Mesendoderm (in vitro differentiated cells): ENCODE measurements around the gene SDE2.

Source experiments
- DNase-seq: peaks from one replicate; pipeline ENCODE4 v3.0.0; 2013
- H2AK5ac ChIP-seq: 2 replicates; pipeline ENCODE4 v1.6.1; 2013; ENCODE audit warnings: low read length, inconsistent platforms
- H2BK120ac ChIP-seq: 2 replicates; pipeline ENCODE4 v1.6.1; 2013; ENCODE audit warnings: low read depth, mild to moderate bottlenecking, low read length, moderate library complexity, mixed read lengths
- H2BK15ac ChIP-seq: replicated peaks from 2 replicates; pipeline ENCODE4 v1.6.1; 2013; ENCODE audit warnings: low read depth, mild to moderate bottlenecking, moderate library complexity
- H2BK5ac ChIP-seq: 2 replicates; pipeline ENCODE4 v1.6.1; 2013; ENCODE audit warnings: low read length, inconsistent platforms
- H3K18ac ChIP-seq: 2 replicates; pipeline ENCODE4 v1.6.1; 2013; ENCODE audit warnings: mild to moderate bottlenecking, low read length, mixed read lengths
- H3K23ac ChIP-seq: one replicate; pipeline ENCODE4 v1.6.1; 2013; ENCODE audit warnings: low read length
- H3K27ac ChIP-seq: 2 replicates; pipeline ENCODE4 v1.5.1; 2013; ENCODE audit warnings: low read depth, mild to moderate bottlenecking, inconsistent platforms, low read length, moderate library complexity
- H3K27me3 ChIP-seq: 2 replicates; pipeline ENCODE4 v1.6.1; 2013; ENCODE audit warnings: low read length, control low read depth, mild to moderate bottlenecking, inconsistent platforms; ENCODE audit not compliant: insufficient read depth, poor library complexity
- H3K36me3 ChIP-seq: 2 replicates; pipeline ENCODE4 v1.6.1; 2013; ENCODE audit warnings: low read length, inconsistent platforms; ENCODE audit not compliant: control insufficient read depth, insufficient read depth
- H3K4ac ChIP-seq: one replicate; pipeline ENCODE4 v1.6.1; 2013; ENCODE audit warnings: low read depth, mild to moderate bottlenecking, low read length, moderate library complexity
- H3K4me1 ChIP-seq: 2 replicates; pipeline ENCODE4 v1.6.1; 2013; ENCODE audit warnings: low read depth, low read length, inconsistent platforms; ENCODE audit not compliant: control insufficient read depth
- H3K4me2 ChIP-seq: 2 replicates; pipeline ENCODE4 v1.6.1; 2013; ENCODE audit warnings: low read length
- H3K4me3 ChIP-seq: 2 replicates; pipeline ENCODE4 v1.5.1; 2013; ENCODE audit warnings: mild to moderate bottlenecking, low read length
- H3K56ac ChIP-seq: one replicate; pipeline ENCODE4 v1.6.1; 2013; ENCODE audit warnings: low read length
- H3K79me1 ChIP-seq: 2 replicates; pipeline ENCODE4 v1.6.1; 2013; ENCODE audit warnings: low read length, inconsistent platforms
- H3K79me2 ChIP-seq: 2 replicates; pipeline ENCODE4 v1.6.1; 2013; ENCODE audit warnings: mild to moderate bottlenecking, low read length; ENCODE audit not compliant: control insufficient read depth, insufficient read depth
- H3K9ac ChIP-seq: 2 replicates; pipeline ENCODE4 v1.6.1; 2013; ENCODE audit warnings: low read length, inconsistent platforms
- H4K5ac ChIP-seq: one replicate; pipeline ENCODE4 v1.6.1; 2013; ENCODE audit warnings: low read length
- H4K8ac ChIP-seq: one replicate; pipeline ENCODE4 v1.6.1; 2013; ENCODE audit warnings: low read depth, mild to moderate bottlenecking, control low read depth, low read length, moderate library complexity
- WGBS: extraction: QIAGEN DNeasy Blood & Tissue Kit; methylation state at CpG from one replicate; pipeline ENCODE4 v1.1.7; 2013; ENCODE audit warnings: low lambda C conversion rate, missing lambda C conversion rate; ENCODE audit not compliant: insufficient coverage; ENCODE audit errors: extremely low coverage; 5-methylcytosine and 5-hydroxymethylcytosine counted together

The SDE2 gene

DNA sequence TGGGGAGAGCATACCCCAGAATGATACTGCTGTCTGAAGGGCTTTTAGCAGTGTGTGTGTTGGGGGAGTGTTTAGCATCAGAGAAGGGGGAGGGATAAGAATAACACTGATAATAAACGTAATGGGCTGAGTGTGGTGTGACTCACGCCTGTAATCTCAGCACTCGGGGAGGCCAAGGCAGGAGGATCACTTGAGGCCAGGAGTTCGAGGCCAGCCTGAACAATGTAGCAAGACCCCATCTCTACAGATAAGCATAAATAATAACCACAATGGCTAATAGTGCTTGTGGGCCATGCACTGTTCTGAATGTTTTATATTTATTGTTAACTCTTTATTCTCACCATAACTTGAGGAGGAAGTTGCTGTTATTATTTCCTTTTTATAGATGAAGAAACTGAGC lies 55.6 kb downstream of the SDE2 start:
- Histone ChIP-seq H3K4ac (no peak overlapping the region), H3K23ac (no peak overlapping the region), H4K5ac (no peak overlapping the region), H2BK120ac (no peak overlapping the region), H3K79me2 (no peaks in the 10 kb centered on the region), H3K79me1 (no peaks in the 10 kb centered on the region), H2AK5ac (no peak overlapping the region), H2BK5ac (no peak overlapping the region), H3K36me3 (no peaks in the 10 kb centered on the region), H3K27me3 (no peaks in the 10 kb centered on the region), H3K9ac (no peak overlapping the region), H3K18ac (no peak overlapping the region), H3K4me2 (no peak overlapping the region), H3K27ac (no peak overlapping the region), H3K56ac (peak overlapping the region; percentile 12), H3K4me1 (peaks cover 20% of the 10 kb centered on the region), H4K8ac (no peak overlapping the region), H3K4me3 (no peak overlapping the region), H2BK15ac (no peak overlapping the region)
- no CpG with 5 or more reads among the region's 4 CpGs for WGBS
- no peak for DNase-seq

DNA sequence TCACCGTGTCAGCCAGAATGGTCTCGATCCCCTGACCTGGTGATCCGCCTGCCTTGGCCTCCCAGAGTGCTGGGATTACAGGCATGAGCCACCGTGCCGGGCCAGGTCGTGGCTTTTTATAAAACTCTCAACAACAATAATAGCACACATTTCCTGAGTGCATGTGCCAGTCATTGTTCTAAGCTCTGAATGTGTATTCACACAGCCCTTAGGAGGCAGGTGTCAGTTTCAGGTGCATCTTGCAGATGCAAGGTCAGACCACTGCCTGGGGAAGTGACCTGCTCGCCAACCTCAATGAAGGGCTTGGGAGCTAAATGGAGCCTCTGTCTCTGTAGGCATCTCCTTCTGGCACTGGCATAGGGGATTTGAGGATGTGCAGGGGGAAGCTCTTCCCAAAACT lies 56.6 kb downstream of the SDE2 start:
- H2AK5ac ChIP-seq: peak overlapping the region; percentile 63
- H3K79me1 ChIP-seq: no peaks in the 10 kb centered on the region
- no peak overlapping the region for H3K18ac ChIP-seq
- no peak overlapping the region for H3K27ac ChIP-seq
- no peaks in the 10 kb centered on the region for H3K27me3 ChIP-seq
- peak; percentile 67 for DNase-seq
- H3K36me3 ChIP-seq: no peaks in the 10 kb centered on the region
- no peak overlapping the region for H4K5ac ChIP-seq
- no peak overlapping the region for H2BK120ac ChIP-seq
- no peak overlapping the region for H3K9ac ChIP-seq
- H4K8ac ChIP-seq: no peak overlapping the region
- no peak overlapping the region for H2BK15ac ChIP-seq
- H3K4ac ChIP-seq: no peak overlapping the region
- peak overlapping the region; percentile 25 for H3K23ac ChIP-seq
- H3K79me2 ChIP-seq: no peaks in the 10 kb centered on the region
- WGBS: no CpG with 5 or more reads among the region's 7 CpGs
- peaks cover 19% of the 10 kb centered on the region for H3K4me1 ChIP-seq
- peak overlapping the region; percentile 48 for H2BK5ac ChIP-seq
- no peak overlapping the region for H3K4me2 ChIP-seq
- H3K4me3 ChIP-seq: no peak overlapping the region
- peak overlapping the region; percentile 51 for H3K56ac ChIP-seq

DNA sequence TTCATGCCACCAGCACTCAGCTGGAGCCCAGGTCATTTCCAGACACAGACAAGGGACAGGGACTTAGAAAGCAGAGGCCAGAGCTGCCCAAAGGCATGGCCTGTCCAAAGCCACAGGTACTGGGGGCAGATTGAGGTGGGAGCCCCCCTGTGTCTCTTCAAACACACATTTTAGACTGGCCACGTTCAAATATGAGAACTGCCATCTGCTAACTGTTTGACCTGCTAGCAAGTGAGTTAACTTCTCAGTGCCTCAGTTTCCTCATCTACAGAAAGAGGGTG lies 57.3 kb downstream of the SDE2 start:
- WGBS: no CpG with 5 or more reads among the region's 1 CpG

DNA sequence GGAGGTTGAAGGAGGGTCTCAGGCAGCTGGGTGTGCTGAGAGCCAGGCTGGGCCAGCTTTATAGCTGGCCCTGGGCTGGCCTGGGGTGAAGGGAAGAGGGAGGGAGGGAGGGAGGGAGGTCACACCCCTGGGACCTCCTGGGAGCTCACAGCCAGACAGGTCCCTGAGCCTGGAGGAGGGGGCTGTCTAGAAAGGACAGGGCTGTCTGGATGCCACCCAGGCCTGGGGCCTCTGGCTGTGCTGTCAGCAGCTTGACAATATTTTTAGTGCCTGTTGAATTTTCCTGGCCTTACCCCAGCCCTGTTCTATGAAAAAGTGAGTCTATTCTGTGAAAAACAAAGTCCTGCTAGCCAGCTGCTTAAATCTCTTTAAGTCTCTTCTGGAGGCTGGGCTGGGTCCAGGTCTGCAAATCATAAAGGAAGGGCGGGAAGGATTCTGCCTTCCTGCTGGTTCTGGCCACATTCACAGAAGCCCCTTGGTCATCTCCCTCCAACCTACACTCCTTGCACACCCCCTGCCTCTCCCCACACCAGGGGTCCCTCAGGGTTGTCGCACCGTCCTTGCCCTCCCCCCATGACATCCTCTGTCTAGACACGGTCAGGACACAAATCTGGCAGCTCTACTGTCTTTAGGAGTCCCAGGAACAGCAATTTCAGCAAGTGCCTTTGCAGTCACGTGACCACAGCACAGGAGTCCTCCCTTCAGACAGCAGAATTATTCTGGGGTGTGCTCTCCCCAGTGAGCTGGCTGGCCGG lies 57.8 kb downstream of the SDE2 start, which contains the start of gene LEFTY2:
Gene LEFTY2 (minus strand): TSS at position 34 of the 755 bp plus-strand sequence. CDS start 80 bp downstream, outside the sequence.
- H2BK15ac ChIP-seq: no peak within 1 kb of the TSS
- no peaks in the 10 kb centered on the region for H3K79me1 ChIP-seq
- H3K27me3 ChIP-seq: no peaks in the 10 kb centered on the region
- peaks cover 16% of the 10 kb centered on the region for H3K4me1 ChIP-seq
- H3K4ac ChIP-seq: no peak within 1 kb of the TSS
- no peak within 1 kb of the TSS for H3K4me2 ChIP-seq
- peak within 1 kb of the TSS; percentile 46 for H3K18ac ChIP-seq
- peak within 1 kb of the TSS; percentile 66 for H2AK5ac ChIP-seq
- WGBS: no CpG with 5 or more reads among the region's 6 CpGs
- H3K23ac ChIP-seq: no peak within 1 kb of the TSS
- H2BK5ac ChIP-seq: peak within 1 kb of the TSS; percentile 52
- peak within 1 kb of the TSS; percentile 68 for H3K56ac ChIP-seq
- no peak within 1 kb of the TSS for H2BK120ac ChIP-seq
- H3K79me2 ChIP-seq: no peaks in the 10 kb centered on the region
- no peak for DNase-seq
- H3K4me3 ChIP-seq: no peak within 1 kb of the TSS
- H3K9ac ChIP-seq: peak within 1 kb of the TSS; percentile 4
- H3K36me3 ChIP-seq: no peaks in the 10 kb centered on the region
- H4K5ac ChIP-seq: no peak within 1 kb of the TSS
- no peak within 1 kb of the TSS for H4K8ac ChIP-seq
- peak within 1 kb of the TSS; percentile 49 for H3K27ac ChIP-seq

More for the DNA sequence above, 57.3 kb downstream of the SDE2 start:
- Histone ChIP-seq H2BK15ac (no peak overlapping the region), H3K9ac (peak overlapping the region; percentile 4), H2BK5ac (peak overlapping the region; percentile 52), H3K79me2 (no peaks in the 10 kb centered on the region), H3K23ac (no peak overlapping the region), H3K27me3 (no peaks in the 10 kb centered on the region), H2AK5ac (peak overlapping the region; percentile 66), H4K8ac (no peak overlapping the region), H3K36me3 (no peaks in the 10 kb centered on the region), H2BK120ac (no peak overlapping the region), H3K4ac (no peak overlapping the region), H3K4me2 (no peak overlapping the region), H3K79me1 (no peaks in the 10 kb centered on the region), H3K56ac (peak overlapping the region; percentile 68), H3K4me1 (peaks cover 19% of the 10 kb centered on the region), H3K27ac (no peak overlapping the region), H3K4me3 (no peak overlapping the region), H3K18ac (peak overlapping the region; percentile 46), H4K5ac (no peak overlapping the region)
- no peak for DNase-seq

DNA sequence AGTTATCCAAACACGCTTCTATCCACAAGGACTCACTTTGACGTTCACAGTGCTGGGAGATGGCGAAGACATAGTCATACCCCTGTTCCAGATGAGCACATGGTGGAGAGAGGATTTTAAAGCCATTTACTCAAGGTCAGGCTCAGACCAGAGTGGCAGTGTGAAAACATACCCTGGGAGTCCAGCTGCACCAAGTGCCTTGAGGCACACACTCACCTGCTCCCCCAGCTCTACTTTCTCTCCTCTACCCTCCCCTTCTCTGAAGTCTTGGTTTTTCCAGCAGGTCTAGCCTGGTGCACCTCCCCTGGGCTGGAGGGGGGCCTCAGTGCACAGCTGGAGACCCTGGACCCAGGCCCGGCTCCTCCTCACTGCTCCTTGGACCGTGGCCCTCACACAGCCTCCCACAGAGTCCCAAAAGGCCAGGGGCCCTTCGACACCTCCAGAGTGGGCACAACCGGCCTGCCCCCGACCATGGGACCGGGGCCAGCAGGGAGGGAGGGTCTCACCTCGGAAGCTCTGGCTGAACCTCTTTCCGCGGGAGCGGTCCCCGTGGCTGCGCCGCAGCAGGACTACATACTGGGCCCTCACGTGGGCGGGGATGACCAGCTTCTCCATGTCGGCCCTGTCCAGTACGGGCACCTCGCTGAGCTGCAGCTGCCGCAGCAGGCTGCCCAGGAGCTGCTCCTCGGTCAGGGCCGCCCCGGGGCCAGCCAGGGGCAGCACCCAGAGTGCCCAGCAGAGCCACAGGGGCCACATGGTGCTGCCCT lies 58.6 kb downstream of the SDE2 start:
- peak overlapping the region; percentile 49 for H3K27ac ChIP-seq
- H3K79me2 ChIP-seq: no peaks in the 10 kb centered on the region
- no peak overlapping the region for H4K8ac ChIP-seq
- H3K79me1 ChIP-seq: no peaks in the 10 kb centered on the region
- H3K4ac ChIP-seq: no peak overlapping the region
- H3K27me3 ChIP-seq: no peaks in the 10 kb centered on the region
- no peak overlapping the region for H2BK5ac ChIP-seq
- peak overlapping the region; percentile 54 for H3K56ac ChIP-seq
- no peak overlapping the region for H3K23ac ChIP-seq
- H3K36me3 ChIP-seq: no peaks in the 10 kb centered on the region
- no peak overlapping the region for H3K4me2 ChIP-seq
- no peak overlapping the region for H3K9ac ChIP-seq
- no peak overlapping the region for H2AK5ac ChIP-seq
- H2BK120ac ChIP-seq: no peak overlapping the region
- H3K4me3 ChIP-seq: no peak overlapping the region
- H2BK15ac ChIP-seq: no peak overlapping the region
- no peak for DNase-seq
- WGBS: no CpG with 5 or more reads among the region's 25 CpGs
- H4K5ac ChIP-seq: no peak overlapping the region
- peaks cover 13% of the 10 kb centered on the region for H3K4me1 ChIP-seq
- peak overlapping the region; percentile 3 for H3K18ac ChIP-seq
